Islet precursor cell (in vitro differentiated cells): ENCODE measurements around the gene DIAPH1.

Experiments
- DNase-seq: peaks from one replicate; pipeline ENCODE4 v3.0.0-alpha.2; 2018

The DIAPH1 gene

DNA sequence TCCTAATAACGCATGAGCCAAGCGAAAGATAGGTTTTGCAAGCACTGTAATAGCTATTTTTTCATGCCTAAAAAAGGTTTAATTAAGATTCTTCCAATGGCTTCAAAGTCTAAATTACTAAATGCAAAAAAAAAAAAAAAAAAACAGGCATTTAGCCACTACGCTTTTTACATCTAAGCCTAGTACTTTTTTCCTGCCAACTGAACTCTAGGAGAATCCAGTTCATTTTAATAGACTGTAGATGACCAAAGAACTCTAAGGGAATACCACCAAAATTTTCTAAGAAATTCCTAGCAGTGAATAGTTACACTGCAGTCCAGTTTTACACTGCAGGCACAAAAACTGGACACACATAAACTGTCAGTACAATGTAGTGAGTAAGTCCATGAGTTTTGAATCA, 9.8 kb downstream of the DIAPH1 start:
- no peak for DNase-seq

DNA sequence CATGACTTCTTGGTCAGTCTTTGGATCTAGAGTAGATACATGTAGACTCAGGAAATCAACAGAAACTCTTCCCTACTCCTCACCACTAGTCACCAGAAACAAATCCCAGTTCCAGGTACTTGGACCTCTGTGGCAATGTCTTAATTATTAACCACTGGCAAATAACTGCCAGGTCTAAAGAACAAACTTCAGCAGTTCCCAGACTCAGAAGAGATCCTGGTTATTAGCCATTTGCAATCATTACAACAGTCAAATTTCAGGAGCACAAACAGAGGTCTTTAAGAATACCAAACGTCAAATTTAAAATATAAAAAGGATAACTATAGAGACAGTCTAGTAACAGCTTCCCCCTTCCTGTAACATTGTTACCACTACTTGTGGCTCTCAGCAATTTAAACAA, 10.2 kb downstream of the DIAPH1 start:
- no peak for DNase-seq

DNA sequence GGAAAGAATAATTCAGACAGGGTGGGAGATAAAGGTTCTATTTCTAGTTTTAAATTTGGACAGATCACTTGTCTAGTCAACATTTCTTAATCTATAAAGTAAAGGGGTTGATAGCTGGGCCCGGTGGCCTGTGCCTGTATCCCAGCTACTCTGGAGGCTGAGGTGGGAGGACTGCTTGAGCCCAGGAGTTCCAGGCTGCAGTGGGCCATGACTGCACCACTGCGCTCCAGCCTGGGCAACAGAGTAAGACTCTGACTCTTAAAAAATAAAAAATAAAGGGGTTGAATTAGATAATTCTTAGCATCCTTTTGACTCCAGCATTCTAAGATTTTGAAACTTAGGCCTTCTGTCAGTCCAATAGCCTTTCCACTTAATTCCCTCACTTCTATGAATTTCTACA, 10.8 kb downstream of the DIAPH1 start:
- DNase-seq = no peak

DNA sequence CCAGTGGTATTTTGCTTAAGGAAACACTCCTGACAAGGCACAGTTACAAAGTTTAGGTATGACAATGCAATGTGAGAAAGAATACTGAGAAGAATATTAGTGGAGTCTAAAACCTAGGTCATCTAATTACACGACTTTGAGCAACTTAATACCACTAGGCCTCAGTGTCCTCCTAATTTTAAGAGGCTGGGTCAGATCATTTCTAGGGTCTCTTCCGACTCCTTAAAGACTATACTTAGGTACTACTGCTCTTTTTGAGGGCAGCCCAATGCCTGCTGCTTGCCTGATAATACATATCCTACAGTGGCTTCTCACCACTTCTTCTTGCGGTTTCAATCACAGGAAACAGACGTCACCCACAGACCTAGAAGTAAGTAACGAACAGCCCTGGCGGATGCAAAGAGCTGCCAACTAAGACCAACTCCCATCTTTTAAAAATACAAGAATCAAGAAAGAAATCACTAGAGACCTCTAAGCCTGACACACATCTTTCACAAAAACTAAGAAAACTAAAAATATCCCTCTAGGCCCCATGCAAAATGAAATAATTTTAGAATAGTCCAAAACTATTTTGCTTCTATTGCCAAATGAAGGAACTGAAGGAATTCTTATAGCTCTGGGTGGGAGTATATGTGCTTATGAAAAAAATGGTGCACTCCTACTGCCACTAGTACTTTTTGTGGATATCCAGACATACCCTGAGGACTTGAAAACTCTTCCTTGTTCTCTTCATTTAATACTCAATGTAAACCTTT, 13.1 kb downstream of the DIAPH1 start:
- no peak for DNase-seq

DNA sequence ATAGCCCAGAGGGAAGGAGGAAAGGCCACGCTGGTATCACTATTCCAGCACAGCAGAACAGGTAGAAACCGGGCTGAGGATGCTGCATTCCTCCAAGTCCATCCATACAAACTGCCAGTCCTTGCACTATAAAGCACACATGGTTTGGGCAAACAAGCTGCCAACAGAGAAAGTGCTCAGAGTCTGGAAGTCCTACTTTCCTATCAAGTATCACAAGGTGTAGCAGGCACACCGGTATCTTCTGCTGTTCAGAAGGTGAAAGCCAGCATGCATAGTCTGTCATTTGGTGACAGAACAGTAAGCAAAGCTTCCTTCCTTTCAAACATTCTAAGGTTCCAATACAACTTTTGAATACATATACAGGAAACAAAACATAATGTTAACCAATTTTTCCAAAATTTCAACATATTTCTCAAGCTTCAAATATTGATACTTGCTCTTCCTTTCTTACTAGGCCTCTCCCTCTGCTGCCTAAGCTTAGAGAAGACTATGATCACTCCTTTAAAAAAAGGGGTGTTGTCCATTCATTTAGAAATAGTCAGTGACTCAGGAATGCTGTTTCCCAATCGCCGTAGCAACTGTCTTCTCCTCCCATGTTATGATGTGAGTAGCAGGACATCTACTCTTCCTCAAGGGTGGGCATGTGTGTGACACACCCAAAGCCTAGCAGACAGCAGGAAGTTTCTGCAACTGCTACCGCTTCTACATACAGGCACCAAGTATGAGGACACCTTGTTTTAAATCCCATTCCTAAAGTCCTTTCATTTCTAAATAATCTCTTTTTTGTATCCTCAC, 14.7 kb downstream of the DIAPH1 start:
- DNase-seq = peak; percentile 86

DNA sequence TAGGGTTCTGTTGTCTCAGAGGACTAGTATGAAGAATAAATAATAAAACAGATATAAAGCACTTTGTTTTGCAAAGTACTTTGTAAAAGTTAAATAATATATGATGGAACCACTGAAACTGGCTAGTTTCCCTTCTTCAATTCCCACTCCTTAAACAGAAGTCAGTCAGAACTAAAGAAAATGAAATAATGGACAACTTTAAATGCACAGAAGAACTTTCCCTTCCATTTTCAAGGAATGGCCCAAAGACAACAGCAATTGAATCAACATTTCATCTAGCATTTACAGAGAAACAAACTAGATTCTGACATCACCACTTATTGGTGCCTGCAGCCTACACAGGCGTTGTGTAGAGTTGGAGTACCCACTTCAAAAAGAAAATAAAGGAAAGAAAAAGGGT, 16.2 kb downstream of the DIAPH1 start:
- DNase-seq = no peak

DNA sequence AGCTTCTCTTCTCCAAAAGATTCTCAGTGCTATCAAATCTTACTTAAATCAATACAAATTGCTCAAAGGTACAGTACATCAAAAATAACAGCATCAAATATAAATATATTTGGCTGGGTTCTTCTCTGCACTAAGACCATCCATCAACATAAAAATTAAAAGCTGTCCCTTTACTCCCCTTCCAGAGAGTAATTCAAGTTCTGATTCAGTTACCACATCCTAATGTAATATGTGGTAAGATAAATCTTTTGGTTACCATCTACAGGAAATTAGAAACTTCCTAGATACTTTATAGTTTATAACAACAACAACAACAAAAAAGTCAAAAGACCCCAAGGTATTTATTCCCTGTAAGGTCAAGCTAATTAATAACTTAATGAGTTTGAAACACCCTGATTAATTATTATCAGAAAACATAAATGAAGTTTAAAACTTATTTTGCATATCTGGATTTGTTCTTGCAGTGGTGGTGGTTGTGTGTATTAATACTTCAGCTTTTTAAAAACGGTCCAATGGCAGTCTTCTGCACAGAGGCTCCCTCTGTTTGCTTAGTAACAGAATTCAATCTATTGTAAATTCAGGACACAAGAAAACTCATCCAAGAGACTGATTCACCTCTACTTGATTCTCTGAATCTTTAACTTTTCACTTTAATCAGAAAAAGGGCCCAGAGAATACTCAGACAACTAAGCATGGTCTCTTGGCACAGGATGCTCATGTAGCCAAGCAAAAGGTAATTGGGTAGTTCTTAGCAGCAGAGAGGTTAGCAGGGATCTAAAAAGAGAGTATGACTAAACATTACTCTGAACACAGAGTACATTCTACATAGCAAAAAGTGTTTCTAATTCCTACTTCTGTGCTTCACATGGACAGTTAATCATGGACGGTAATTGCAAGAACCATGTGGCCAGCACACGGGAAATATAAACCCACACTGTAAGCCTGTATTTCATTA, 20.1 kb downstream of the DIAPH1 start:
- DNase-seq = no peak

DNA sequence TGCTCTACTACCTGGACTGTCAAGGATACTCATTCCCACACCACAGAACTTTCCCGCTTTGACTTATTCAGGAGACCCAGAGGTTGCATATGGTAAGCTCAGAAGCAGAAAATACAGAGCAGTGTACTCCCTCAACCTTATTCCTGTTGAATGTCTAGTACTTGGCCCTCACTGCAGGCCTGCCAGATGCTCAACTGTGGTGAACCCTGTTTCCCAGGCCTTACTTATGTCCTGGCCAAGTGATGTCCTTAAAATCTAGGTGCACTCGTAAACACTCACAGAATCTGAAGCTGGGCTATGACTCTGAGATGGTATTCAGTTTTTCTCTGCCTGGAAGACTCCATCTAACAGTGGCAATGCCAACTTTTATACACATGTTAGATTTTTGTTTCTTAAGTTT, 21.0 kb downstream of the DIAPH1 start:
- no peak for DNase-seq

DNA sequence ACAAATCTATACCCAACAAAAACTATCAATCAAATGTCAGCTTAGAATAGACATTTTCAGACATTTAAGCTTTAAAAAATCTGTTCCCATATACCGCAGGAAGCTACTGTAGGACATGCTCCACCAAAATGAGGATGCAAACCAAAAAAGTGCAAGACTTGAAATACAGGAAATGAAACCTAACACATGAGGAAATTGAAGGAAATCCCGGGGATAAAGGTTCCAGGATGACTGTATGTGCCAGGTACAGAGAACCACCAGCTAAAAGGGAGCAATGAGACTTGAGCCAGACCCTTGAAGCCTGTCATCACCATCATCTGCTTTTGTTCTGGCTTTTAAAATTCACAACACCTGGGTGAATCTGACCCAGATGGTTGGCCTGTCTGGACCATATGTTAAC, 21.4 kb downstream of the DIAPH1 start:
- DNase-seq = no peak

DNA sequence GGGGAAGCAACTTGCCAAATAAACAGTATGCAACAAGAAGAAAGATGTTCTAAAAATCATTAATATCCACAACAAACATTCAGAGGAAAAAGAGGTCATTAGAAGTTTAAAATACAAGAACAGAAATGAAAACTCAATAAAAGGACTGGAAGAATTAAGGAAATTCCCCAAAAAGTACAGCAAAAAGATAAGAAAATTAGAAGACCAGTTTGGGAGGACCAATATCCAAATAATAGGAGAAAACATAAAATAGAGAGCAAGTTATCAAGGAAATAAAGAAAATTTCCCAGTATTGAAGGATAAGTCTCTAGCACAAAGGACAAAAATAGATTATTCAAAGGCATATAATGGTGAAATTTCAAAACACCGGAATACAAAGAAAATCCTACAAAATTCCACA, 21.9 kb downstream of the DIAPH1 start:
- DNase-seq = no peak

DNA sequence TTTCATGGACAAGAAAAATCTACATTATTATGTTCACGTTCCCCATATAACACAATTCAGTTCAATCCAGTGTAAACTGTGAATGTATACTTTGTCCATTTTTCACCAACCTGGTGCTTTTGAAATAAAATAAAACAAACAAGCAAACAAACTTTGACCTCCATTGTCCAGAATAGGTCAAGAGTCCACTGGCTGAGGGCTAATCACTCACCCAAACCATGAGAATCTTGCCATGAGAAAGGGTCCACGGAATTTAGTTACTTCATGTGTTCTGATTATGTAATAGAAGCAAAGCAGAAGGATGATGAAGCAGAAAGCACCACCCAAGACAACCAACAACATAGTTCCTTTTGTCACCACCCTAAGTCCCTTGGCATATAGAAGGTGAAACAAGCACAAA, 28.7 kb downstream of the DIAPH1 start:
- DNase-seq = no peak

DNA sequence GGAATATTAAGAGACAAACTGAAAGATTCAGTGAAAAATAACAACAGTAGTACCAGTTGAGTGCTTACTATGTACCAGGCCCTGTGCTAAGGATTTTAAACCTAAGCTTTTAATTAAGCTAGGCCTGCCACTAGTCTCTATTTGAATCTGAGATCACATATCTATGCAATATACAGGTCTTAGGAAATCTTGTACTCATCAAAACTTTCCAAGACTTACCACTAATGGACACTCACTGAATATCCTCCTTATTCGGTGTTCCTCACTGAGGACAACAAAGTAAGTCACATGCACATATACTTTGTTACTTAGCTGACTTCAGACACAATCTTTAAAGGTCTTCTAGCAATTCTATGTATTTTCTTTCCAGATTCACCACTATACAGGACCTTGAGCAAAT, 32.6 kb downstream of the DIAPH1 start:
- no peak for DNase-seq

DNA sequence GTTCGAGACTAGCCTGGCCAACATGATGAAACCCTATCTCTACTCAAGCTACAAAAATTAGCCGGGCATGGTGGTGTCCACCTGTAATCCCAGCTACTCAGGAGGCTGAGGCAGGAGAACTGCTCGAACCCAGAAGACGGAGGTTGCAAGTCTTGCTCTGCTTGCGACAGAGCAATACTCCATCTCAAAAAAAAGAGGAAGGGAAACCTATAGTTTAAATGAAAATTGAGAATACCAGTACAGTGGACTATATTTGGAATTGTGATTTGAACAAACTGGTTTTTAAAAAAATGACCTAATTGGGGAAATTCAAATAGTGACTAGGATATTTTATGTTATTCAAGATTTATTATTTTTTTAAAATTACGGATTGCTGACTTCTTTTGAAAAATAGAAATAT, 33.2 kb downstream of the DIAPH1 start:
- no peak for DNase-seq

DNA sequence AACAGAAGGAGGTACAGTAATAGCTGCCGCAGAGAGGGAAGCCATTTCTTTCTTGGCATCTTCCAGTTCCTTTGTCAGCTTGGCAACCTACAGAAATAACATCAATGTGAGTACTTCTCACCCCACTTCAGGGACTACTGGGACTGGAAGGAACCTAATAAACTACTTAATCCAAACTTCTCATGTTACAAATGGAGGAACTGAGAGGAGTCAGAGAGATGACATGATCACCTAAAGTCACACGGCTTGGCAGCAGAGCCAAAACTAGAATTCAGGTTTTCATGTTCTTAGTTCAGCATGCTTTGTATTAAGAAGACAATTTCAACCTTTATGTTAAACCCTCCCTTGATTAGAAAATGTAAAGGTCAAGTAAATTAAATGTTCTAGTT, 44.7 kb downstream of the DIAPH1 start:
- DNase-seq = no peak

DNA sequence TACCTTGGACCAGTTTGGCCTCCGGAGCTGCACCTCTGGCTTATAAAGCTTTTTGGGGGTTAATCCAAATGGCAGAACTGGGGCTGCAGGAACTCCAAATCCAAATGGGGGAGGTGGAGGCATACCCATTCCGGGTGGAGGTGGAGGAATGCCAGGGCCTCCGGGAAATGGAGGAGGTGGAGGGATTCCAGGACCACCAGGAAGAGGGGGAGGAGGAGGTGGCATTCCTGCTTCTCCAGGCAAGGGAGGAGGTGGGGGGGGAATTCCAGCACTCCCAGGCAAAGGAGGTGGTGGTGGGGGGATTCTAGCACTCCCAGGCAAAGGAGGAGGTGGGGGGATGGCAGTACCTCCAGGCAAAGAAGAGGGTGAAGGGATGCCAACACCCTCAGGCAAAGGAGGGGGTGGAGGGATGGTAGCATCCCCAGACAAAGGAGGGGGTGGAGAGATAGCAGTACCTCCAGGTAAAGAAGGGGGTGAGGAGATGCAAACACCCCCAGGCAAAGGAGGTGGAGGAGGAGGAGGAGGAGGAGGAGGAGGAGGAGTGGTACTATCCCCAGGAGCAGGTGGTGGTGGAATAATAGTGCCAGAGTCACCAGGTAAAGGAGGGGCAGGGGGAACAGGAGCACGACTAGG, 45.2 kb downstream of the DIAPH1 start:
- no peak for DNase-seq

DNA sequence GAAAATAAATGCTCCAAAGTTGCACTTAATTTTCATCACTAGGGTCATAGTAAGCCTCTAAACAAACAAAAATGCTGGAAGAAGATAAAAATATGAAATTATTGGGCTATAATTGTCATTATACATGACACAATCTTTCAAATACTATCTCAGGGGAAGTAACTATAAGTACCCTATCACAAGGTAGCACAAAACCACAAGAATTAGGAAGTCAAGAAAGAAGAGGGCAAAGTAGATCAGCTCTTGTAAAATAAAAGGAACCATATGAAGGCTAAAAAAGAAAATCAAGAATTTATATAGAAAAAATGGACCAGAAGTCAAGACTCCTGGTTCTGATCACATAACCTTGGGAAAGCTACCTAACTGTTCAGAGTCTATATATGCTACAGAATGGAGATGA, 48.1 kb downstream of the DIAPH1 start:
- no peak for DNase-seq

DNA sequence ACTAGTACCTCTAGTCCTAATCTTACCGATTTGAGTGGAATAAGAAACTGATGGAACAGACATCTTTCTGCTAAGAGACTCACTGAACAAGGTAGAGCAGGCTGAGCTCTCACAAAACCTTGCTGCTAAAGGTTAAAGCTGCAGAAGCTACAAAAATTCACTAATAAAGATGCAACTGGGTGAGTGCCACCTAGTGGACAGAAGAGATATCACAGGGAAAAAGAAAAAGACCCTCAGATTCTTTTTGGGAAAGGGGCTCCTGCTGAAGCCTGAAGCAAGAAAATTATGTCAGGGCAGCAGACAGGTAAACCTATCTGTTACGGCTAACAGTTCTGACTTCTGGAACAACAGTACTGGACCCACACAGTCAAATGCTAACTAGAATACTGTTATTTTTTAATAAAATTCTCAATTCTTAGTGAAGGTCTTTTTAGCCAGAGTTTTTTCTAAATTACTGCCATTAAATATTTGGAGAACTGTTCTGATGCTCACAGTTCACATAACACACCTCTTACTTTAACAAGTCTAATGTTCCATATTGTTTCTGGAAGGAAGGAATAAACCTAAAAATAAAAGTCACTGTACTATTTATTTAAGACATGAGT, 51.2 kb downstream of the DIAPH1 start:
- no peak for DNase-seq

DNA sequence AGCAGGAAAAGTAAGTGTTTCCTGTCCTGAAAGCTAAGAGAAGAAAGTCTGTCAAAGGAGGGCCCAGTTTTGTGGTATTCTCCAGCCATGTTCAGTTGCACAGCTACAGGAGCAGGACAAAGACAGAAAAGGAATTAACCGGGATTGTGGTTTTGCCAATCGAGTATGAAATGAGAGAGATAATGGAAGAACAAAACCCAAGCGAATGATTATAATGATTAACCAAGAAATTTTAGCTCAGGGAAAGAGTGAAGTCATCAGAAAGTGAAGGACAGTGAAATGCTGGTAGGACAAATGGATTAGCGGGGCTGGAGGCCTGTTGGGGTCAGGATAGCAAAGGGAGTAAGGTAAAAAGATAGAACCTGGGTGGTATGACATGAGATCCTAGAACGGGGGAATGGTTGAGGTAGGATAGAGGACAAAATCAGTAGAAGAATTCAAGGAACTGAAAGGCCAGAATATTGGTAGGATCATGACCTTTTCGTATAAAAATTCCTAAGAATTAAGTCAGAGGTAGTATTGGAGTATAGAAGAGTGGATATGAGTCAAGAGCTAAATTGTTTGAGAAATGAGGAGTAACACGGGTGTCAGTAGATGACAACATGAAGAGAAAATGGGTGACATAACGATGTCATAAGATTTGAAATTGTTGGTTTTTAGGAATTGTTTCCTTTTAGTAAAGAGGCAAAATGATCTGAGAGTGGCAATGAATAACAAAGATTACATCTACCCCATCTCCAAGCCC, 52.8 kb downstream of the DIAPH1 start:
- DNase-seq = no peak

DNA sequence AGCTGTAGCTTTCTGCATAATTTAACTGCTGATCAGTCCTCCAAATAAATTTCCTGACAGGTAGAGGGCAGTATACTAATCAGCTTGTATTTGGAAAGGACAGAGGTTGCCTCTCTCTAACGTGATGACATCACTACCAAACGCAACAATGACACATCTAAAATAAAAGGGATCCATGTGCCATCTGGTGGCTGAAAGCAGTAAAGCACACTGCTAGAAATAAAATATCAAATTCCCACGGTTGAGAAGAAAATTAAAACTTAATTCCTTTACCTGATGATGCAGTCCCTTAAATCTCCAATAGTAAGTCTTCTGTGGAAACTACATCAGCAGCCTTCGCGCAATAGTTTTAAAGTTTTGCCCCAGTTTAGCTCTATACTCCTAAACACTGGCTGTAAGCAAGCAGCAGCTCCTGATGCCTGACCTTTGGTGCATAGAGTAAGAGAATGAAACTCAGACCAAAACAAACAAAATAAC, 54.5 kb downstream of the DIAPH1 start:
- DNase-seq = peak; percentile 75

DNA sequence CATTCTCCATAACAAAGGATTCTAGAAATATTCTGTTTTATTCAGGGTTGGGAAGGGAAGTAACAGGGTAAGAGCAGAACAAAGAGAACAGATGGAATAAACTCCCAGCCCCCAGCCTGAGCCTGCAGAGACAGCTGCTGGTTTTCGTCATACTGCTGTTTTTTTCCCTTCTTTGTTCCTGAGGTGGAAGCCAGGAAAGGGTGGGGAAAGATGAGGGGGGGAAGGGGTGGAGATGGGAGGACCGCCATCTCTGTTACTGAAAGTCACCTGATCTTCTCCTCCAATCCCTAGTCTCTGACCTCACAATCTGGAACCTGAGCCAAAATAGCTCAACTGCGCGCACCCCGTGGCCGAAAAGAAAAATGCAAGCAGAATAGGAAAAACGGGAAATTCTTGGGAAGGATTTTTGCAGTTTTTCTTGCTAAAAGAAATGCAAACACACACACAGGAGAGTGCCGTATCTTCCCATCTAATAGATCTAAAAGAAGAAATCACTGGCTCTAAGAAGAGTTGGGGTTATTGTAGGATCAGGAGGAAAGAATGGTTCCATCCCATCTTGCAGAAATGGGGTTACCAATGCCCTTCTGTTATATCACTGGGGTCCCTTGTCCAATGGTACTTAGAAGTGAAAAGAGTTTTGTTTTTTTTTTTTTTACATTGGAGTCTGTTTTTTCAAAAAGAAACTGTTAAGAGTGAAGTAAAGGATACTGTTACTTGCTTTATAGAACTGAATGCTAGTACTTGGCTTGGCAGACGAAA, 57.9 kb downstream of the DIAPH1 start:
- DNase-seq = peak; percentile 97

DNA sequence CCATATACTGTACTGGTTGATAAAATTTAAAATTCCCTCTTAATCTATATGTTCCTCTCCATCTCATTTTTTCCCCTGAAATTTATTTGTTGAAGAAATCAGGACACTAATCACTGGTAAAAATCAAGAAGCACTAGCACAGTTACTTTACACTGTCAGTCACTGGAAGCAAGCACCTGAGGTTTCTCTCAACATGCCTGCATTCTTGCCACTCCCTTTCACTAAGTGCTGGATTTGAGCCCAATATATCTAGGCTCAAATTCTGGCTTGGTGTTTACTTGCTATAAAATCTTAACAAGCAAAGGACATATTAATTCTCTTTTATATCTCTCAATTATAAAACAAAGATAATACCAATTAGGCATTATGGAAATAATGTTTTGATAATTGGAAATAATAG, 58.6 kb downstream of the DIAPH1 start:
- no peak for DNase-seq
